Measurements from ENCODE around the gene RXRA. TPM values are rescaled to one million over a fixed set of nuclear protein-coding genes. Genes with fewer than 3 reads are reported as not detected.

Gene RXRA
- total and polyA plus RNA-seq, 2 of the 4 experiments (the other 2 are of a cell fraction), result 7.5 to 17.9 TPM

DNA sequence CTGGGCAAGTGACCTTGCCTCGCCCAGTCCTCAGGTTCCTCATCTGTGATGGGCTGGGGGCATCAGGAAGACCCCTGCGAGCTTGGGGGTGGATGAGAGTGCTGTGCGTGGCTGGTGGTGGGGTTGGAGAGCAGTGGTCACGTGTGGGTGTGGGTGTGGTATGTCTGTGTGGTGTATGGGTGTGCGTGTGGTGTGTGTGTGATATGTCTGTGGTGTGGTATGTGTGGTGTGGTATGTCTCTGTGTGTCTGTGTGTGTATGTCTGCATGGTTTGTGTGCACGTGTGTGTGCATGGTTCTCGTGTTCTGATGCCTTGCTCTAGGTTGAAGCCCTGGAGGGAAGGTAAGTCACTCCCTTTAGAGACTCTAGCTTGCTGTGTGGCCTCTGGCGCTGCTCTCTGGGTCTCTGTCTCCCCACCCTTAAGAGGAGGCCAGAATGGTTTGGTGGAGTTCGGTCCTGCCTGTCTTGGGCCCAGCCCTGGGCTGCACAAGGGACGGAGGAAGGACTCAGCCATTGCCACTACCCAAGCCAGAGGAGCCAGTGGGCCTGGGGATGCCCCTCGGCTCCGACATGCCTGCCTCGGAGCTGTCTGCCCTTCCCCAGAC, 87.0 kb downstream of the RXRA start:
- H3K9ac ChIP-seq (ENCODE audit: low read depth, low read length), result no peak overlapping the region
- H3K18ac ChIP-seq (ENCODE audit: low read depth, low read length), result no peak overlapping the region
- peak overlapping the region; percentile 60 for H4K91ac ChIP-seq (ENCODE audit: insufficient read depth, low read depth, low read length)
- H2BK20ac ChIP-seq (ENCODE audit: low read depth, low read length), result peak overlapping the region; percentile 47; the same call in 1 of the 2 replicates
- POLR2A ChIA-PET (ENCODE audit: unreplicated experiment), result no interaction called here
- H3K27me3 ChIP-seq (ENCODE audit: control insufficient read depth, insufficient read depth, low read length), result no peaks in the 10 kb centered on the region
- H4K20me1 ChIP-seq (ENCODE audit: insufficient read depth, low read length), result peaks cover 69% of the 10 kb centered on the region
- H3K27ac ChIP-seq (ENCODE audit: insufficient read depth, low read length), result no peak overlapping the region
- peaks cover 7% of the 10 kb centered on the region for H3K9me1 ChIP-seq (ENCODE audit: insufficient read depth, low read length)
- no peak overlapping the region; the same call in 1 of the 2 replicates for H3K4me2 ChIP-seq (ENCODE audit: low read depth, low read length)
- peak overlapping the region; percentile 17 for H2BK5ac ChIP-seq (ENCODE audit: low read depth, low read length, poor library complexity, severe bottlenecking)
- CTCF ChIA-PET, result no interaction called here
- dilution Hi-C loops (cut with HindIII; ENCODE audit: low sequenced_read_pairs, unreplicated experiment) (no loop called here), in situ Hi-C loops (cut with MboI; ENCODE audit: low sequenced_read_pairs) (loop anchor here (25.0 kb wide), 1 partner anchor 601 kb away; no protein-coding TSS in a partner anchor), intact Hi-C loops (cut with micrococcal nuclease) (no loop called here)
- H2BK15ac ChIP-seq (ENCODE audit: low read depth, low read length), result peak overlapping the region; percentile 15; the same call in 1 of the 3 replicates
- peak overlapping the region in 1 of 2 experiments; percentile 19; a peak in 1 of 4 replicates for H4K8ac ChIP-seq (ENCODE audit: low read depth in 2 of 2, low read length in 2 of 2)
- peak overlapping the region; percentile 48 for H2AK9ac ChIP-seq (replicated peaks; ENCODE audit: low read depth, low read length, poor library complexity)
- no peaks in the 10 kb centered on the region for H3K9me3 ChIP-seq (ENCODE audit: control insufficient read depth, insufficient read depth, low read length)
- peaks cover 17 to 49% of the 10 kb centered on the region in 2 experiments; a peak in 3 of 4 replicates for H3K79me1 ChIP-seq (ENCODE audit: low read depth in 1 of 2, low read length in 2 of 2)
- H2AFZ ChIP-seq (replicated peaks; ENCODE audit: low read length, poor library complexity), result peak overlapping the region; percentile 78
- H3K36me3 ChIP-seq (ENCODE audit: control insufficient read depth, insufficient read depth, low read length), result peaks cover 28% of the 10 kb centered on the region; the same call in 1 of the 2 replicates
- no TSS peak for BruUV-seq (replicated peaks)
- no peak overlapping the region; the same call in 1 of the 2 replicates for H4K5ac ChIP-seq (ENCODE audit: low read depth, low read length)
- peak overlapping the region; percentile 57 for H2BK120ac ChIP-seq (ENCODE audit: low read depth, low read length)
- no peak overlapping the region for H3K4me3 ChIP-seq (ENCODE audit: insufficient read depth, low read depth, low read length)
- TF ChIP-seq, protein P1, sequence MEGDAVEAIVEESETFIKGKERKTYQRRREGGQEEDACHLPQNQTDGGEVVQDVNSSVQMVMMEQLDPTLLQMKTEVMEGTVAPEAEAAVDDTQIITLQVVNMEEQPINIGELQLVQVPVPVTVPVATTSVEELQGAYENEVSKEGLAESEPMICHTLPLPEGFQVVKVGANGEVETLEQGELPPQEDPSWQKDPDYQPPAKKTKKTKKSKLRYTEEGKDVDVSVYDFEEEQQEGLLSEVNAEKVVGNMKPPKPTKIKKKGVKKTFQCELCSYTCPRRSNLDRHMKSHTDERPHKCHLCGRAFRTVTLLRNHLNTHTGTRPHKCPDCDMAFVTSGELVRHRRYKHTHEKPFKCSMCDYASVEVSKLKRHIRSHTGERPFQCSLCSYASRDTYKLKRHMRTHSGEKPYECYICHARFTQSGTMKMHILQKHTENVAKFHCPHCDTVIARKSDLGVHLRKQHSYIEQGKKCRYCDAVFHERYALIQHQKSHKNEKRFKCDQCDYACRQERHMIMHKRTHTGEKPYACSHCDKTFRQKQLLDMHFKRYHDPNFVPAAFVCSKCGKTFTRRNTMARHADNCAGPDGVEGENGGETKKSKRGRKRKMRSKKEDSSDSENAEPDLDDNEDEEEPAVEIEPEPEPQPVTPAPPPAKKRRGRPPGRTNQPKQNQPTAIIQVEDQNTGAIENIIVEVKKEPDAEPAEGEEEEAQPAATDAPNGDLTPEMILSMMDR (conservative IDR thresholded peaks at IDR 0.05; ENCODE audit: low read depth, low read length), result no peak
- TF ChIP-seq BHLHE40 (IDR thresholded peaks at IDR 0.05; ENCODE audit: low read depth, low read length) (no peak), NFE2L2 (IDR thresholded peaks at IDR 0.05; ENCODE audit: low read depth, low read length) (no peak), POLR2A (IDR thresholded peaks at IDR 0.05; ENCODE audit: low read depth, low read length) (no peak), CEBPB (IDR thresholded peaks at IDR 0.05; ENCODE audit: low read depth, low read length) (no peak)
- H3K56ac ChIP-seq (ENCODE audit: extremely low read depth, insufficient read depth, low read length), result no peak overlapping the region
- H2AK5ac ChIP-seq (ENCODE audit: low read depth, low read length), result peak overlapping the region; percentile 96
- H3K4ac ChIP-seq (ENCODE audit: low read depth, low read length), result peak overlapping the region; percentile 64
- peaks cover 19% of the 10 kb centered on the region for H3K4me1 ChIP-seq (ENCODE audit: control insufficient read depth, insufficient read depth, low read length)
- H3K23ac ChIP-seq (ENCODE audit: low read depth, low read length), result 0 out of 2 replicates have a peak overlapping the region, but pooled peaks have one; percentile 13
- peak overlapping the region; percentile 3; the same call in 1 of the 2 replicates for H3K14ac ChIP-seq (replicated peaks; ENCODE audit: low read depth, low read length)
- 89% methylated on average over 7 of the region's 13 CpGs; no CpG with 5 or more reads in 1 of the 2 experiments for WGBS, 2 experiments (ENCODE audit: extremely low coverage in 2 of 2, insufficient read length in 1 of 2)
- ATAC-seq (ENCODE audit: low read depth), result peak; percentile 7
- DNase-seq, result no peak
